H1 (cell line): ENCODE measurements around the gene LHX2.
A peak's percentile ranks its signal among the peaks of the same experiment; 100 is the strongest.

Source experiments
- ASH2L ChIP-seq: fragments of 200-600, 300-600 bp; sonication (generic); IDR thresholded peaks from one replicate; pipeline ENCODE4 v1.7.1; 2017; ENCODE audit warnings: low read length
- GABPA ChIP-seq: IDR thresholded peaks from 2 replicates; pipeline ENCODE4 v1.6.1; 2011; ENCODE audit warnings: mild to moderate bottlenecking, low read length, moderate library complexity, borderline replicate concordance; ENCODE audit not compliant: insufficient read depth
- JUN ChIP-seq: IDR thresholded peaks from 2 replicates; pipeline ENCODE4 v1.6.1; 2011; ENCODE audit warnings: low read depth, mild to moderate bottlenecking, improper control_type of control experiment, low read length
- POLR2A ChIP-seq, 2 experiments: IDR thresholded peaks; 1 replicate in 1 of 2; 2 replicates in 1 of 2; pipeline ENCODE4 v1.6.1; 2011; ENCODE audit warnings: low read depth in 2 of 2, low read length in 2 of 2, mild to moderate bottlenecking in 2 of 2; ENCODE audit errors: control extremely low read depth in 1 of 2
- RAD21 ChIP-seq, 2 experiments: IDR thresholded peaks in 1 of 2; conservative IDR thresholded peaks in 1 of 2; 2 replicates each; pipeline ENCODE4 v1.6.1; 2011; ENCODE audit warnings: low read depth in 2 of 2, low read length in 2 of 2, improper control_type of control experiment in 1 of 2, inconsistent platforms in 1 of 2, mild to moderate bottlenecking in 1 of 2, moderate library complexity in 1 of 2
- SP1 ChIP-seq: IDR thresholded peaks from 2 replicates; pipeline ENCODE4 v1.6.1; 2011; ENCODE audit warnings: low read depth, low read length
- SUZ12 ChIP-seq: fragments of 200-600 bp; sonication (generic); IDR thresholded peaks from 2 replicates; pipeline ENCODE4 v1.6.1; 2012; ENCODE audit warnings: mild to moderate bottlenecking, inconsistent platforms, low read length, moderate library complexity, mixed read lengths
- YY1 ChIP-seq: IDR thresholded peaks from 2 replicates; pipeline ENCODE4 v1.6.1; 2011; ENCODE audit warnings: low read depth, mild to moderate bottlenecking, low read length
- TF ChIP-seq, protein P1 (sequence below), 3 experiments: IDR thresholded peaks; 1 replicate in 2 of 3; 2 replicates in 1 of 3; pipeline versions ENCODE4 v1.5.1 to v1.6.1; 2011; ENCODE audit warnings: low read length in 3 of 3, mild to moderate bottlenecking in 3 of 3, inconsistent platforms in 2 of 3, low read depth in 1 of 3, moderate library complexity in 1 of 3; ENCODE audit not compliant: insufficient read depth in 1 of 3; ENCODE audit errors: control extremely low read depth in 1 of 3

DNA sequence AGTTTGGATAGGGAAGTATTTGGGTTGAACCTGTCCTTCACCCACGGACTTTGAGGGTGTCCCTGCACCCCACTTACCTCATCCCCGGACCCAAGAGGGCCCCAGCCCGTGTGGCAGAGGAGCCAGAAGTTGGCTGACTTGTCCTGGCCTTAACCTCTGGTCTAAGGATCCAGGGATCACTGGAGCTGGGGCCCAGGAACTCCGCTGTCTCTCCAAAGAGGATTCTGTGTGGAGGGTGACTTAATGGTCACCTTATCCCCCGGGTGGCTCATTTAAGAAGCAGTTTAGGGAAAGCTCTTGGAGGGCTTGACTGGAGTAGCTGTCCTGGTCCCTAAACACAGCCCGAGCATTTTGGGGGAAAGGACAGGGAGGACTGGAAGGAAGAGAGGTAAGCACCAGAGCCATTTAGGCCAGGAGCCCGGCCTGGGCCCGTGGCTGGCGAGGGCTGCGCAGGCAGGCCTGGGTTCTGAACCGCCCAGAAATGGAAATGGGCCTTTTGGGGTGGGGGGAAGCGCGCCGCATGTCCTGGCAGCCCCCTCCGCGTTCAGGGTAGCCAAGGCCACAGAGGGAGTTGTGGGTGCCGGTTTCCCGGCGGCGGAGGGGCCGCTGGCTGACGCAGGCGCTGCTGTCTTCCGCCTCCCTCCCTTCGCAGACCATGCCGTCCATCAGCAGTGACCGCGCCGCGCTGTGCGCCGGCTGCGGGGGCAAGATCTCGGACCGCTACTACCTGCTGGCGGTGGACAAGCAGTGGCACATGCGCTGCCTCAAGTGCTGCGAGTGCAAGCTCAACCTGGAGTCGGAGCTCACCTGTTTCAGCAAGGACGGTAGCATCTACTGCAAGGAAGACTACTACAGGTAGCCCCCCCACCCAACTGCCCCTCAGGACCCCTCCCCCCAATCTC, 2.0 kb downstream of the LHX2 start:
- TF ChIP-seq POLR2A (IDR thresholded peaks at IDR 0.05; ENCODE audit: control extremely low read depth in 1 of 2, low read depth in 2 of 2, low read length in 2 of 2): no peak
- no peak for TF ChIP-seq GABPA
- TF ChIP-seq, protein P1, sequence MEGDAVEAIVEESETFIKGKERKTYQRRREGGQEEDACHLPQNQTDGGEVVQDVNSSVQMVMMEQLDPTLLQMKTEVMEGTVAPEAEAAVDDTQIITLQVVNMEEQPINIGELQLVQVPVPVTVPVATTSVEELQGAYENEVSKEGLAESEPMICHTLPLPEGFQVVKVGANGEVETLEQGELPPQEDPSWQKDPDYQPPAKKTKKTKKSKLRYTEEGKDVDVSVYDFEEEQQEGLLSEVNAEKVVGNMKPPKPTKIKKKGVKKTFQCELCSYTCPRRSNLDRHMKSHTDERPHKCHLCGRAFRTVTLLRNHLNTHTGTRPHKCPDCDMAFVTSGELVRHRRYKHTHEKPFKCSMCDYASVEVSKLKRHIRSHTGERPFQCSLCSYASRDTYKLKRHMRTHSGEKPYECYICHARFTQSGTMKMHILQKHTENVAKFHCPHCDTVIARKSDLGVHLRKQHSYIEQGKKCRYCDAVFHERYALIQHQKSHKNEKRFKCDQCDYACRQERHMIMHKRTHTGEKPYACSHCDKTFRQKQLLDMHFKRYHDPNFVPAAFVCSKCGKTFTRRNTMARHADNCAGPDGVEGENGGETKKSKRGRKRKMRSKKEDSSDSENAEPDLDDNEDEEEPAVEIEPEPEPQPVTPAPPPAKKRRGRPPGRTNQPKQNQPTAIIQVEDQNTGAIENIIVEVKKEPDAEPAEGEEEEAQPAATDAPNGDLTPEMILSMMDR (IDR thresholded peaks at IDR 0.05; ENCODE audit: control extremely low read depth in 1 of 3, insufficient read depth in 1 of 3, low read depth in 1 of 3, low read length in 3 of 3): peak in 1 of 3 experiments; percentile 35; a peak in 1 of 4 replicates
- peak; percentile 38 to 41 for TF ChIP-seq RAD21 (IDR thresholded peaks at IDR 0.05 in 1 of 2, conservative IDR thresholded peaks at IDR 0.05 in 1 of 2; ENCODE audit: low read depth in 2 of 2, low read length in 2 of 2)
- TF ChIP-seq YY1: no peak; the same call in 1 of the 2 replicates
- TF ChIP-seq JUN: no peak
- no peak for TF ChIP-seq SP1
- TF ChIP-seq ASH2L: no peak
- peak; percentile 76 for TF ChIP-seq SUZ12
